Cardiac muscle cell (in vitro differentiated cells and primary cell): ENCODE results near the gene EMX2. TPM values are rescaled to one million over a fixed set of nuclear protein-coding genes. Genes with fewer than 3 reads are reported as not detected.

Experiments used
- DNase-seq, 2 donors: peaks; one replicate each; pipeline versions ENCODE4 v3.0.0 to v3.0.0-alpha.2; 2010 to 2017; ENCODE audit warnings: low read depth in 1 of 2, low spot score in 1 of 2
- H3K27ac ChIP-seq: fragments of 200-600 bp; sonication (generic); 2 replicates; pipeline ENCODE4 v1.5.1; 2016
- H3K27me3 ChIP-seq: fragments of 200-600 bp; sonication (generic); 2 replicates; pipeline ENCODE4 v1.6.0; 2016; ENCODE audit warnings: control low read depth
- H3K36me3 ChIP-seq: fragments of 200-600 bp; sonication (generic); 2 replicates; pipeline ENCODE4 v1.5.1; 2016; ENCODE audit warnings: control low read depth
- H3K4me1 ChIP-seq: fragments of 200-600 bp; sonication (generic); 2 replicates; pipeline ENCODE4 v1.8.1; 2017; ENCODE audit warnings: low read depth, mild to moderate bottlenecking, mixed run types
- H3K4me3 ChIP-seq: fragments of 200-600 bp; sonication (generic); 2 replicates; pipeline ENCODE4 v1.5.1; 2016; ENCODE audit warnings: mild to moderate bottlenecking
- H3K9me3 ChIP-seq: fragments of 200-600 bp; sonication (generic); 2 replicates; pipeline ENCODE4 v1.5.1; 2017; ENCODE audit warnings: low read depth, mild to moderate bottlenecking, control low read depth
- polyA plus RNA-seq: library from polyadenylated mRNA; unstranded; fragments of >200 nt; fragmentation: Nextera tagmentation; extraction: Ambion mirVana; gene quantifications from 2 replicates; pipeline ENCODE4 v1.2.1, GENCODE V29; 2016
- total RNA-seq: library from RNA; depleted of rRNA; stranded (reverse); fragments of >200 nt; gene quantifications from 2 replicates; pipeline ENCODE4 v1.2.3, GENCODE V29; 2016
- TF ChIP-seq, protein P1 (sequence below): IDR thresholded peaks from 2 replicates; pipeline ENCODE4 v1.5.1; 2012; ENCODE audit warnings: low read depth, mild to moderate bottlenecking, low read length

Gene EMX2
- total and polyA plus RNA-seq, 2 experiments from 2014 or later = not detected

- TF ChIP-seq, protein P1, sequence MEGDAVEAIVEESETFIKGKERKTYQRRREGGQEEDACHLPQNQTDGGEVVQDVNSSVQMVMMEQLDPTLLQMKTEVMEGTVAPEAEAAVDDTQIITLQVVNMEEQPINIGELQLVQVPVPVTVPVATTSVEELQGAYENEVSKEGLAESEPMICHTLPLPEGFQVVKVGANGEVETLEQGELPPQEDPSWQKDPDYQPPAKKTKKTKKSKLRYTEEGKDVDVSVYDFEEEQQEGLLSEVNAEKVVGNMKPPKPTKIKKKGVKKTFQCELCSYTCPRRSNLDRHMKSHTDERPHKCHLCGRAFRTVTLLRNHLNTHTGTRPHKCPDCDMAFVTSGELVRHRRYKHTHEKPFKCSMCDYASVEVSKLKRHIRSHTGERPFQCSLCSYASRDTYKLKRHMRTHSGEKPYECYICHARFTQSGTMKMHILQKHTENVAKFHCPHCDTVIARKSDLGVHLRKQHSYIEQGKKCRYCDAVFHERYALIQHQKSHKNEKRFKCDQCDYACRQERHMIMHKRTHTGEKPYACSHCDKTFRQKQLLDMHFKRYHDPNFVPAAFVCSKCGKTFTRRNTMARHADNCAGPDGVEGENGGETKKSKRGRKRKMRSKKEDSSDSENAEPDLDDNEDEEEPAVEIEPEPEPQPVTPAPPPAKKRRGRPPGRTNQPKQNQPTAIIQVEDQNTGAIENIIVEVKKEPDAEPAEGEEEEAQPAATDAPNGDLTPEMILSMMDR = no peak
- Histone ChIP-seq H3K36me3 (no peaks in the 10 kb centered on the region), H3K27me3 (peaks cover 66% of the 10 kb centered on the region), H3K4me3 (no peak overlapping the region), H3K9me3 (no peaks in the 10 kb centered on the region), H3K4me1 (no peaks in the 10 kb centered on the region), H3K27ac (no peak overlapping the region)
- DNase-seq = no peak
Measured at GRCh38 chr10:117519286-117519685, 23.3 kb upstream of the EMX2 start.

- TF ChIP-seq, protein P1 = no peak
- H3K36me3 ChIP-seq = no peaks in the 10 kb centered on the region
- peaks cover 68% of the 10 kb centered on the region for H3K27me3 ChIP-seq
- H3K9me3 ChIP-seq = no peaks in the 10 kb centered on the region
- H3K4me1 ChIP-seq = no peaks in the 10 kb centered on the region
- no peak overlapping the region for H3K27ac ChIP-seq
- no peak for DNase-seq
- H3K4me3 ChIP-seq = no peak overlapping the region
Measured at GRCh38 chr10:117519879-117520278, 22.7 kb upstream of the EMX2 start.

DNA sequence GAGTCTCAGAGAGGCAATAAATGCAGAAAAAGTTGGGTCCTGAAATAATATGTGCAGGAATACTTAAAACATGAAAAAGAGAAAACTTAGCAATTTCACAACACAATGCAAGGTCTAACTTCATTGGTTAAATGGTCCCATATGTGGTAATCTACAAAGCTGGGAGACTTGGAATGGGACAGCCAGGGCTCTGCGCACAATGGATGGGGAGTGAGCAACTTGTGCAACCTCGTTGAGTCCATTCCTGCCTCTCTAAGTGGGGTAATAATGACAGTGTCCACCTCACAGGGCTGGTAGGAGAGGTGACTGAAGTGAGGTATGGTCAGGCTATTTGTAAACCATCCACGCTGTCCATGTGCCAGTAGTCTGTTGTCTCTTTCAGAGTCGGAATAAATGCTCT is 11.8 kb upstream of the EMX2 start:
- Histone ChIP-seq H3K9me3 (no peaks in the 10 kb centered on the region), H3K4me1 (peaks cover 6% of the 10 kb centered on the region), H3K27me3 (peaks cover 100% of the 10 kb centered on the region), H3K27ac (no peak overlapping the region), H3K4me3 (no peak overlapping the region), H3K36me3 (no peaks in the 10 kb centered on the region)
- TF ChIP-seq, protein P1 = no peak
- no peak for DNase-seq

DNA sequence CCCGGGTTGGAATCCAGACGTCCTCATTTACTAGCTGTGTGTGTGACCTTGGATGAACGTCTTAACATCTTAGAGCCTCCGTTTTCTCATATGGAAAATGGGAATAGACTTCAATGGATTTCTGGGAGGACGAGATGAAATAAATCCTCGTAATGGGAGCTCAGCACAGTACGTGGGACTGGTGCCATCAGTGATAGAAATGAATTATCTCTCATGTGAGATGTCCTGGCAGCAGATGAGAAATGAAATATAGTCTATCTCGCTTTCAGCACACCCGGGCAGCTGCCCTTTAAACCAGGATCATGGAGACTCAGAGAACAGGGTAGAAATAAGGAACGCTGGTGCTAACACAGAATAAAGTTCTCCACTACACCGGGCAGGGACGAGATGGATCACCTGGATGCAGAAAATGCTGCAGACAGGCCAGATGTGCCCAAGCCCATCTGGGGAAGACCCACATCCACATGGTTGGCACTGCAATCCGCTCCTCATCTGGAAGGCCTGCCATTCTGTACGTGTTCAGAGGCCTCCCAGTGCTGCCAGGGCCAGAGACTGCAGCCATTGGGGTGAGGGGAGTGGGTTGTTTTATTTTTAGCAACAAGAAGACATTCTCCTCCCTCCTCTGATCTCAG is 11.1 kb upstream of the EMX2 start:
- DNase-seq = no peak
- H3K27ac ChIP-seq = no peak overlapping the region
- no peaks in the 10 kb centered on the region for H3K9me3 ChIP-seq
- peaks cover 6% of the 10 kb centered on the region for H3K4me1 ChIP-seq
- H3K27me3 ChIP-seq = peaks cover 100% of the 10 kb centered on the region
- H3K36me3 ChIP-seq = no peaks in the 10 kb centered on the region
- H3K4me3 ChIP-seq = no peak overlapping the region
- TF ChIP-seq, protein P1 = no peak

GRCh38 chr10:117532003-117532385 is 10.6 kb upstream of the EMX2 start:
- H3K27me3 ChIP-seq = peaks cover 100% of the 10 kb centered on the region
- peaks cover 6% of the 10 kb centered on the region for H3K4me1 ChIP-seq
- no peak overlapping the region for H3K4me3 ChIP-seq
- H3K27ac ChIP-seq = no peak overlapping the region
- no peaks in the 10 kb centered on the region for H3K36me3 ChIP-seq
- DNase-seq = no peak
- TF ChIP-seq, protein P1 = no peak
- no peaks in the 10 kb centered on the region for H3K9me3 ChIP-seq
